Coronary artery (tissue), 2 donors: Measurements from ENCODE around the gene RTEL1.

Experiments used
- DNase-seq: peaks from one replicate; pipeline ENCODE4 v3.0.0-alpha.2; 2017; ENCODE audit warnings: low spot score
- H3K27ac ChIP-seq, 2 donors: fragments of 200-600 bp; sonication (generic); one replicate each; pipeline ENCODE4 v1.5.1; 2016 to 2019
- H3K4me3 ChIP-seq: fragments of 200-600 bp; sonication (generic); 2 replicates; pipeline ENCODE4 v1.5.1; 2016; ENCODE audit warnings: mild to moderate bottlenecking, moderate library complexity
- TF ChIP-seq, protein P1 (sequence below): fragments of 200-600 bp; sonication (generic); IDR thresholded peaks from one replicate; pipeline ENCODE4 v1.5.1; 2019; ENCODE audit warnings: antibody characterized with exemption

Gene RTEL1

GRCh38 chr20:63692436-63693082, 34.4 kb downstream of the RTEL1 start:
- DNase-seq: peak; percentile 74
- peak overlapping the region in 1 of 2 donors; percentile 62 for H3K27ac ChIP-seq

DNA sequence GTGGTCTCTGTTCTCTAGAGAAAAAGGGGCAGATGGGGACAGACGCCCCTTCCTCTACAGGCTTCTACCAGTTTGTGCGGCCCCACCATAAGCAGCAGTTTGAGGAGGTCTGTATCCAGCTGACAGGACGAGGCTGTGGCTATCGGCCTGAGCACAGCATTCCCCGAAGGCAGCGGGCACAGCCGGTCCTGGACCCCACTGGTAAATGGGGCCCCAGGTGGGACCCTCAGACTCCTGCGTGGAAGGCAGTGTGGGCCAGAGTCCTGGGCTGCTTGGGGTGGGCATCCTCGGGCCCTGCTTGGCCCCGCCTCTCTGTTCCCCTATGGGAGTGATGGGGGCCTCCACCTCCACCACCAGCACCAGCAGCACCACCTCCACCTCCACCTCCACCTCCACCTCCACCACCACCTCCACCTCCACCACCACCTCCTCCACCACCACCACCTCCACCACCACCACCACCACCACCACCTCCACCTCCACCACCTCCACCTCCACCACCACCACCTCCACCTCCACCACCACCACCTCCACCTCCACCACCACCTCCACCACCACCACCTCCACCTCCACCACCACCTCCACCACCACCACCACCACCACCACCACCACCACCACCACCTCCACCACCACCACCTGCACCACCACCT, 35.1 kb downstream of the RTEL1 start:
- Histone ChIP-seq H3K27ac (no peak overlapping the region), H3K4me3 (no peak overlapping the region)
- TF ChIP-seq, protein P1, sequence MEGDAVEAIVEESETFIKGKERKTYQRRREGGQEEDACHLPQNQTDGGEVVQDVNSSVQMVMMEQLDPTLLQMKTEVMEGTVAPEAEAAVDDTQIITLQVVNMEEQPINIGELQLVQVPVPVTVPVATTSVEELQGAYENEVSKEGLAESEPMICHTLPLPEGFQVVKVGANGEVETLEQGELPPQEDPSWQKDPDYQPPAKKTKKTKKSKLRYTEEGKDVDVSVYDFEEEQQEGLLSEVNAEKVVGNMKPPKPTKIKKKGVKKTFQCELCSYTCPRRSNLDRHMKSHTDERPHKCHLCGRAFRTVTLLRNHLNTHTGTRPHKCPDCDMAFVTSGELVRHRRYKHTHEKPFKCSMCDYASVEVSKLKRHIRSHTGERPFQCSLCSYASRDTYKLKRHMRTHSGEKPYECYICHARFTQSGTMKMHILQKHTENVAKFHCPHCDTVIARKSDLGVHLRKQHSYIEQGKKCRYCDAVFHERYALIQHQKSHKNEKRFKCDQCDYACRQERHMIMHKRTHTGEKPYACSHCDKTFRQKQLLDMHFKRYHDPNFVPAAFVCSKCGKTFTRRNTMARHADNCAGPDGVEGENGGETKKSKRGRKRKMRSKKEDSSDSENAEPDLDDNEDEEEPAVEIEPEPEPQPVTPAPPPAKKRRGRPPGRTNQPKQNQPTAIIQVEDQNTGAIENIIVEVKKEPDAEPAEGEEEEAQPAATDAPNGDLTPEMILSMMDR: no peak
- no peak for DNase-seq

More at GRCh38 chr20:63692436-63693082, 34.4 kb downstream of the RTEL1 start:
- TF ChIP-seq, protein P1: no peak
- no peak overlapping the region for H3K4me3 ChIP-seq

- DNase-seq: peak; percentile 69
- no peak overlapping the region for H3K27ac ChIP-seq
- H3K4me3 ChIP-seq: no peak overlapping the region
- TF ChIP-seq, protein P1: no peak
These were observed 35.8 kb downstream of the RTEL1 start for GRCh38 chr20:63693733-63694583.

GRCh38 chr20:63694584-63695423, 36.7 kb downstream of the RTEL1 start:
- Histone ChIP-seq H3K4me3 (no peak overlapping the region), H3K27ac (peak overlapping the region in 1 of 2 donors; percentile 31)
- DNase-seq: peak; percentile 74
- TF ChIP-seq, protein P1: no peak

GRCh38 chr20:63695424-63696305, 37.6 kb downstream of the RTEL1 start:
- TF ChIP-seq, protein P1: no peak
- no peak overlapping the region for H3K4me3 ChIP-seq
- DNase-seq: peak; percentile 70
- peak overlapping the region in 1 of 2 donors; percentile 56 for H3K27ac ChIP-seq

DNA sequence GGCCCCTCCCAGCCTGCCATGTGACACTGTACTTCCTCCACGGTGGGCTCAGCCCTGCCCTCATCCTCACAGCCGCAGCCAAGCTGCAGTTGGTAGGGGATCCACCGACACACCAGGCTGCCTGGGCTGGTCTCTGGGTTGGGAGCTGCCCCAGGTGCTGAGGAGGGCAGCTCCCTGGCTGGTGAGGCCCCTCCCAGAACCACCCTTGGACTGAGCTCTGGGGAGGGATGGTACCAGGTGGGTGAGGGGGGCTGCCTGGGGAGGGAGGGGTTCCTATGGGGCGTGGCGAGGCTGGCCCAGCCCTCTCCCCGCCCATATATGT, 38.2 kb downstream of the RTEL1 start:
- H3K27ac ChIP-seq: peak overlapping the region in 1 of 2 donors; percentile 56
- TF ChIP-seq, protein P1: no peak
- DNase-seq: no peak
- peak overlapping the region; percentile 47 for H3K4me3 ChIP-seq
